ENCODE measurements around the gene COX7B2. TPM values are rescaled to one million over a fixed set of nuclear protein-coding genes. Genes with fewer than 3 reads are reported as not detected.

Gene COX7B2
- total RNA-seq, 1 experiment from 2014 or later: not detected

DNA sequence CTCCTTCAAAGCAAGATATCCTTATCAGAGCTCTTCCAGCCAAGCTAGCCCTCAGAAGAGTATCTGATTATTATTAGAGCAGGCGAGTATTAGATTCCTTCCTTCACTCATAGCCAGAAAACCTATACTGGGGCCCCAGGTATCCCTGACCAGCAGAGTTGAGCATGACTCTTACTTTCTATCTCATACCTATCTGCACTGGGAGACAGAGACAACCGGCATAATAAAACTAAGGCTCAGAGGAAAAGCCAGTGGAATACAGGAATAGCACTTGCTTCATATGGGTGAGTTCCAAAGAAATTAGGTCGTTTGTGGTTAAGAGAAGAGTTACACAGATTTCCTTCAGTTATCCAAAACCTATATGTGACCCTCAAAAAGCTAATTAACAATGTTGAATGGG is 41.8 kb upstream of the COX7B2 start:
- ChIA-PET POLR2A (ENCODE audit: low non-redundant PET) (no interaction called here), CTCF (interaction anchor here (0.6 kb wide), 1 partner anchor 293 kb away, joined by 3 read pairs; no protein-coding TSS in a partner anchor)
- intact Hi-C loops (cut with micrococcal nuclease; ENCODE audit: unreplicated experiment): no loop called here
- no peak for DNase-seq (ENCODE audit: low spot score)
- Histone ChIP-seq H3K9me3 (ENCODE audit: low read depth, low read length, poor library complexity, severe bottlenecking) (no peaks in the 10 kb centered on the region), H3K36me3 (ENCODE audit: insufficient read depth, low read length, poor library complexity, severe bottlenecking) (no peaks in the 10 kb centered on the region), H3K4me1 (ENCODE audit: insufficient read depth, low read length, poor library complexity, severe bottlenecking) (peaks cover 43% of the 10 kb centered on the region), H3K27me3 (replicated peaks; ENCODE audit: insufficient read depth, low read depth, low read length, poor library complexity) (no peaks in the 10 kb centered on the region), H3K4me3 (ENCODE audit: low read depth, low read length, poor library complexity, severe bottlenecking) (no peak overlapping the region), H3K27ac (ENCODE audit: low read depth, low read length, poor library complexity, severe bottlenecking) (no peak overlapping the region)
- no TSS peak for BruUV-seq (replicated peaks)
- TF ChIP-seq EZH2 (IDR thresholded peaks at IDR 0.05; ENCODE audit: borderline replicate concordance, low read depth, low read length, poor library complexity, severe bottlenecking): no peak
- TF ChIP-seq, protein P1, sequence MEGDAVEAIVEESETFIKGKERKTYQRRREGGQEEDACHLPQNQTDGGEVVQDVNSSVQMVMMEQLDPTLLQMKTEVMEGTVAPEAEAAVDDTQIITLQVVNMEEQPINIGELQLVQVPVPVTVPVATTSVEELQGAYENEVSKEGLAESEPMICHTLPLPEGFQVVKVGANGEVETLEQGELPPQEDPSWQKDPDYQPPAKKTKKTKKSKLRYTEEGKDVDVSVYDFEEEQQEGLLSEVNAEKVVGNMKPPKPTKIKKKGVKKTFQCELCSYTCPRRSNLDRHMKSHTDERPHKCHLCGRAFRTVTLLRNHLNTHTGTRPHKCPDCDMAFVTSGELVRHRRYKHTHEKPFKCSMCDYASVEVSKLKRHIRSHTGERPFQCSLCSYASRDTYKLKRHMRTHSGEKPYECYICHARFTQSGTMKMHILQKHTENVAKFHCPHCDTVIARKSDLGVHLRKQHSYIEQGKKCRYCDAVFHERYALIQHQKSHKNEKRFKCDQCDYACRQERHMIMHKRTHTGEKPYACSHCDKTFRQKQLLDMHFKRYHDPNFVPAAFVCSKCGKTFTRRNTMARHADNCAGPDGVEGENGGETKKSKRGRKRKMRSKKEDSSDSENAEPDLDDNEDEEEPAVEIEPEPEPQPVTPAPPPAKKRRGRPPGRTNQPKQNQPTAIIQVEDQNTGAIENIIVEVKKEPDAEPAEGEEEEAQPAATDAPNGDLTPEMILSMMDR (conservative IDR thresholded peaks at IDR 0.05; ENCODE audit: low read depth, low read length): no peak

DNA sequence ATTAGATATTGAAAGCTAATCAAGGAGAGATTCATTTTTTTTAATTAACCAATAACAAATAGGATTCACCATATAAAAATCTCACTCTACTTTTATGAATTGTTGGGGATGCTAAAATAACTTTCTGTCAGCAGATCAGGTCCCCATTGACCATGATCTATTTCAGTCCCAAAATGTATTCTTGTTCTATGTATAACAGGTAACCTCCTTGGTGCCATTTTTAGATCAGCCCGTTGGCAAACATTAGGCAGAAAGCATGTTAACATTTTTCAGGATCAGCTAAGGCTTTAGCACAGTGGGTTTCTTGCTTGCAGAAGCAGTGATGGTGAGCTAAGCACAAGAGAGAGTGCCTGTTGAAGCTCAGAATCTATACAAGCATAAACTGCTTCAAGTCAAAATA is 40.8 kb upstream of the COX7B2 start:
- intact Hi-C loops (cut with micrococcal nuclease; ENCODE audit: unreplicated experiment): loop anchor here (10.0 kb wide), 1 partner anchor 985 kb away; no protein-coding TSS in a partner anchor
- H3K4me3 ChIP-seq (ENCODE audit: low read depth, low read length, poor library complexity, severe bottlenecking): no peak overlapping the region
- H3K36me3 ChIP-seq (ENCODE audit: insufficient read depth, low read length, poor library complexity, severe bottlenecking): no peaks in the 10 kb centered on the region
- no peaks in the 10 kb centered on the region for H3K9me3 ChIP-seq (ENCODE audit: low read depth, low read length, poor library complexity, severe bottlenecking)
- no peak for DNase-seq (ENCODE audit: low spot score)
- BruUV-seq (replicated peaks): no TSS peak
- no peaks in the 10 kb centered on the region for H3K27me3 ChIP-seq (replicated peaks; ENCODE audit: insufficient read depth, low read depth, low read length, poor library complexity)
- CTCF ChIA-PET: no interaction called here
- peaks cover 52% of the 10 kb centered on the region for H3K4me1 ChIP-seq (ENCODE audit: insufficient read depth, low read length, poor library complexity, severe bottlenecking)
- POLR2A ChIA-PET (ENCODE audit: low non-redundant PET): no interaction called here
- TF ChIP-seq, protein P1 (conservative IDR thresholded peaks at IDR 0.05; ENCODE audit: low read depth, low read length): no peak
- no peak for TF ChIP-seq EZH2 (IDR thresholded peaks at IDR 0.05; ENCODE audit: borderline replicate concordance, low read depth, low read length, poor library complexity, severe bottlenecking)
- no peak overlapping the region for H3K27ac ChIP-seq (ENCODE audit: low read depth, low read length, poor library complexity, severe bottlenecking)

DNA sequence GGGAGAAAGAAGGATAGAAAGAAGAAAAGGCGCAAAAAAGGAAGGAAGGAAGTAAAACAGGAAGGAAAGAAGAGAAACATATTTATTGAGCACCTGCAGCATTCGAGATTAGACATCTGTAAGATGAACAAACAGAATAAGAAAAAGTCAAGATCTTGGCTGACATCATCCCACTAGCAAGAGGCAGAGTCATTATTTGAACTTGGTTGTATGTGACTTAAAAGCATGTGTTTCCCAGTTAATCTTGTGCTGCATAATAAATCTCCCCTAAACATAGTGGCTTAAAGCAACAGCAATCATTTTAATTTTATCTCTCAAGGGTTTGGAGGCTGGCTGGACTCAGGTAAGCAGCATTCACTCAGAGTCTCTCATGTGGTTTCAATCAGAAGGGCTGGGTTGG is 38.5 kb upstream of the COX7B2 start:
- TF ChIP-seq EZH2 (IDR thresholded peaks at IDR 0.05; ENCODE audit: borderline replicate concordance, low read depth, low read length, poor library complexity, severe bottlenecking): no peak
- TF ChIP-seq, protein P1 (conservative IDR thresholded peaks at IDR 0.05; ENCODE audit: low read depth, low read length): no peak
- Histone ChIP-seq H3K27me3 (replicated peaks; ENCODE audit: insufficient read depth, low read depth, low read length, poor library complexity) (no peaks in the 10 kb centered on the region), H3K4me1 (ENCODE audit: insufficient read depth, low read length, poor library complexity, severe bottlenecking) (peaks cover 53% of the 10 kb centered on the region), H3K27ac (ENCODE audit: low read depth, low read length, poor library complexity, severe bottlenecking) (peak overlapping the region; percentile 80), H3K9me3 (ENCODE audit: low read depth, low read length, poor library complexity, severe bottlenecking) (no peaks in the 10 kb centered on the region), H3K4me3 (ENCODE audit: low read depth, low read length, poor library complexity, severe bottlenecking) (no peak overlapping the region), H3K36me3 (ENCODE audit: insufficient read depth, low read length, poor library complexity, severe bottlenecking) (no peaks in the 10 kb centered on the region)
- peak; percentile 69 for DNase-seq (ENCODE audit: low spot score)
- no TSS peak for BruUV-seq (replicated peaks)
- ChIA-PET POLR2A (ENCODE audit: low non-redundant PET) (no interaction called here), CTCF (no interaction called here)
- intact Hi-C loops (cut with micrococcal nuclease; ENCODE audit: unreplicated experiment): loop anchor here (10.0 kb wide), 1 partner anchor 987 kb away; no protein-coding TSS in a partner anchor

Measured in A673 (cell line).